Prostate gland (tissue), 2 donors: ENCODE data around the gene MAMLD1. TPM values are rescaled to one million over a fixed set of nuclear protein-coding genes. Genes with fewer than 3 reads are reported as not detected.

Source experiments
- DNase-seq: peaks from one replicate; pipeline ENCODE4 v3.0.0-alpha.2; 2019; ENCODE audit warnings: low spot score
- H3K27ac ChIP-seq, 2 donors: fragments of 200-600 bp; sonication (generic); 2 replicates each; pipeline ENCODE4 v1.5.1; 2017 to 2019
- H3K27me3 ChIP-seq: fragments of 200-600 bp; sonication (generic); replicated peaks from 2 replicates; pipeline ENCODE4 v1.5.1; 2019; ENCODE audit not compliant: insufficient read depth
- H3K36me3 ChIP-seq, 2 donors: fragments of 200-600 bp; sonication (generic); 1 replicate in 1 of 2; 2 replicates in 1 of 2; pipeline versions ENCODE4 v1.5.1 to v1.8.1; 2017 to 2019
- H3K4me1 ChIP-seq: fragments of 200-600 bp; sonication (generic); replicated peaks from 2 replicates; pipeline ENCODE4 v1.5.1; 2019
- H3K4me3 ChIP-seq, 2 donors: fragments of 200-600 bp; sonication (generic); 2 replicates each; pipeline ENCODE4 v1.5.1; 2017 to 2019
- H3K9me3 ChIP-seq: fragments of 200-600 bp; sonication (generic); 2 replicates; pipeline ENCODE4 v1.5.1; 2017
- POLR2A ChIP-seq: fragments of 450-650 bp; IDR thresholded peaks from one replicate; pipeline ENCODE4 v1.6.1; 2016; ENCODE audit warnings: antibody characterized with exemption, mild to moderate bottlenecking
- POLR2AphosphoS5 ChIP-seq: sonication (generic); formaldehyde crosslinking; IDR thresholded peaks from one replicate; pipeline ENCODE4 v1.6.1; 2017; ENCODE audit warnings: antibody characterized with exemption
- WGBS: methylation state at CpG from one replicate; pipeline ENCODE4 v1.1.5; 2018; 5-methylcytosine and 5-hydroxymethylcytosine counted together
- intact Hi-C: fragments of 100-400 bp; cut with DNase I; formaldehyde crosslinking; loops from one replicate; pipeline ENCODE4 v1.14.2; 2022
- total RNA-seq, 2 donors: library from RNA; depleted of rRNA; stranded (reverse); fragments of >200 nt; gene quantifications; one replicate each; pipeline ENCODE4 v1.1.0, GENCODE V29; 2016
- TF ChIP-seq, protein P1 (sequence below), 4 experiments: fragments of 200-600 bp in 2 of 4; fragments of 450-650 bp in 2 of 4; sonication (generic) in 2 of 4; IDR thresholded peaks; 1 replicate in 3 of 4; 2 replicates in 1 of 4; pipeline ENCODE4 v1.5.1; 2016 to 2019; ENCODE audit warnings: antibody characterized with exemption in 4 of 4, mild to moderate bottlenecking in 2 of 4, moderate library complexity in 2 of 4

MAMLD1 gene
- total RNA-seq, 2 donors from 2014 or later = 2.2 to 51.7 TPM

DNA sequence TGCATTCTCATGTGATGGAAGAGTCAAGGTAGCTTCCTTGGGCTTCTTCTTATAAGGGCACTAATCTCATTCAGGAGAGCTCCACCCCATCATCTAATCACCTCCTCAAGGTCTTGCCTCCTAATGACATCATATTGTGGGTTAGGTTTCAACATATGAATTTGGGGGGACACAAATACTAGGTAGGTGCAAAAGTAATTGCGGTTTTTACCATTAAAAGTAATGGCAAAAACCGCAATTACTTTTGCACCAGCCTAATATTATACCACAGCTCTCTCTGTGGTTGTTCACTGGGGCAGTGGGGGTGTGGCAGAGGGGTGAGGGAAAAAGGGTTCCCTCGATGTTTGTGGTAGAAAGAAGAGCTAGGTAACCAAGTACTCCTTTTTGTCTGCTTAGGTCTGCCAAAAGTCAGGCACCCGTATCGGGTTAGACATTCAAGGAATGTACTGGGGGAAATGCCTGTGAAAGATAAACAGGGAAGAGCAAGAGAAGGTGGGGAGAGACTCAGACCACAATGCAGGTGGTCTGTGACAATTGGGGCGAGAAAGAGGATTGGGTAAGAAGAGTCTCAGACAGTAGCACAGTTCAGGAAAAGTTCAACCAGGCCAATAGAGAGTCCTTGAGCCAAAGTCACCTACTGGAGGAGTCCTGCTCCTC is 126.4 kb downstream of the MAMLD1 start:
- intact Hi-C loops = no loop called here
- 72% methylated on average over 6 of the region's 6 CpGs for WGBS

DNA sequence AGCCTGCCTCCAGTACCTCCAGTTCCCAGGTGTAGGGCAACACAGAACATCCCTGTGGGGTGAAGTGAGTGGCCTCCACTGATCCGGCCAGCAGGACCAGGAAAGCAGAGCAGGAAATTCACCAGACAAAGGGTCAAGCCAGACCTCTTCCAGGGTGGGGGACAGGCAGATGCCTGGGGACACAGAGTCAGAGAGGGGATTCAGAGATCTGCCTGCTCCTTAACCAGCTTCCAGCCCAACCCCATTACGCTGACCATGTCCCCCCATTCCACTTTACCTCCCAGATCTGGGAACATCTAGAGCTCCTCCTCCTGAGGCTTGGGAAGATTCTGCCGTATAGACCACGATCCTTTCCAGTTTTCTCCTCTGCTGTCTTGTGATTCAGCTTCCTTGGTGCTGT is 132.4 kb downstream of the MAMLD1 start:
- no peaks in the 10 kb centered on the region for H3K27me3 ChIP-seq
- H3K4me1 ChIP-seq = no peaks in the 10 kb centered on the region
- H3K9me3 ChIP-seq = no peaks in the 10 kb centered on the region
- WGBS = 89% methylated on average over 4 of the region's 4 CpGs
- no peak overlapping the region for H3K4me3 ChIP-seq
- H3K36me3 ChIP-seq = no peaks in the 10 kb centered on the region
- H3K27ac ChIP-seq = no peak overlapping the region
- DNase-seq = no peak
- intact Hi-C loops = no loop called here
- TF ChIP-seq, protein P1, sequence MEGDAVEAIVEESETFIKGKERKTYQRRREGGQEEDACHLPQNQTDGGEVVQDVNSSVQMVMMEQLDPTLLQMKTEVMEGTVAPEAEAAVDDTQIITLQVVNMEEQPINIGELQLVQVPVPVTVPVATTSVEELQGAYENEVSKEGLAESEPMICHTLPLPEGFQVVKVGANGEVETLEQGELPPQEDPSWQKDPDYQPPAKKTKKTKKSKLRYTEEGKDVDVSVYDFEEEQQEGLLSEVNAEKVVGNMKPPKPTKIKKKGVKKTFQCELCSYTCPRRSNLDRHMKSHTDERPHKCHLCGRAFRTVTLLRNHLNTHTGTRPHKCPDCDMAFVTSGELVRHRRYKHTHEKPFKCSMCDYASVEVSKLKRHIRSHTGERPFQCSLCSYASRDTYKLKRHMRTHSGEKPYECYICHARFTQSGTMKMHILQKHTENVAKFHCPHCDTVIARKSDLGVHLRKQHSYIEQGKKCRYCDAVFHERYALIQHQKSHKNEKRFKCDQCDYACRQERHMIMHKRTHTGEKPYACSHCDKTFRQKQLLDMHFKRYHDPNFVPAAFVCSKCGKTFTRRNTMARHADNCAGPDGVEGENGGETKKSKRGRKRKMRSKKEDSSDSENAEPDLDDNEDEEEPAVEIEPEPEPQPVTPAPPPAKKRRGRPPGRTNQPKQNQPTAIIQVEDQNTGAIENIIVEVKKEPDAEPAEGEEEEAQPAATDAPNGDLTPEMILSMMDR (IDR thresholded peaks at IDR 0.05) = no peak
- TF ChIP-seq POLR2A (no peak), POLR2AphosphoS5 (no peak)

More for the DNA sequence above, 126.4 kb downstream of the MAMLD1 start:
- H3K4me3 ChIP-seq = no peak overlapping the region
- no peaks in the 10 kb centered on the region for H3K27me3 ChIP-seq
- H3K4me1 ChIP-seq = no peaks in the 10 kb centered on the region
- DNase-seq = no peak
- H3K9me3 ChIP-seq = no peaks in the 10 kb centered on the region
- H3K36me3 ChIP-seq = no peaks in the 10 kb centered on the region
- TF ChIP-seq, protein P1 (IDR thresholded peaks at IDR 0.05) = no peak
- TF ChIP-seq POLR2AphosphoS5 (no peak), POLR2A (no peak)
- no peak overlapping the region for H3K27ac ChIP-seq

DNA sequence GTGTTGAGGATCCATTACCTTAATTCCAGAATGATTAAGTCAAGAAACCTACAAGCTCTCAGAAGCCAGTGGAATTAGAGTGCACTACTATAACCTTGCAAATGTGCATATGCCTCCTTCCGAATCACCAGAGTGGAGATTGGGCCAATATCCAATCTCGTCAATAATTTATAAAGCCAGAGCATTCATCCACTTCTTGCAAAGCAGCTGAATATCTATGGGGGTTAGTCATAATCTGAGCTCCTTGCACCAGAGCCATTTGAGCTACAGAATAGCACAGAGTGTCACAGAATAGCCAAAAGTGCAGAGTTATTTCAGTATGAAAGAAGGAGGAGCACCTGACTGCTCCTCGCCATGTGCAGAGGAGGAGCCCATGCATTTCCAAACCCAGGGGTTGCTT is 136.1 kb downstream of the MAMLD1 start:
- TF ChIP-seq, protein P1 (IDR thresholded peaks at IDR 0.05) = no peak
- no peak for TF ChIP-seq POLR2AphosphoS5
- TF ChIP-seq POLR2A = no peak
- Histone ChIP-seq H3K27me3 (no peaks in the 10 kb centered on the region), H3K9me3 (no peaks in the 10 kb centered on the region), H3K4me1 (no peaks in the 10 kb centered on the region), H3K27ac (no peak overlapping the region), H3K4me3 (no peak overlapping the region), H3K36me3 (no peaks in the 10 kb centered on the region)
- DNase-seq = no peak
- intact Hi-C loops = no loop called here
- 82% methylated on average over 3 of the region's 3 CpGs for WGBS

DNA sequence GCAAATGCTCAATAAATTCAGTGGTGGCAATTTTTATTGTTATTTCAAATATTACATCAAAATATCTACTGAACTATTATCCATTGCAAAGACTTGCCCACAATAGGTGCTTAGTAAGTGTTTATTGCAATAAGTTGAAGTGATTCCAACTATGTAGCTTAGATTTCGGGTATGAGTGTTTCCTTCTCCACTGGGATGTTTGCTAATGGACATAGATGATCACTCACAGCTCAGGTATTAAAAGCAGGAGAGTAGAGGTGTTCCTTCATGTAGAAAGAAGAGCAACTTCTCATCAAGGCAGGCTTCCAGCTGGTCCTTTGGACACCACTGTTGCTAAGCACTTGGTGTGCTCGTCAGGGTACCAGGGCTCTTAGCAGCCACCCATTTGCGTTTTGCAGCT is 139.0 kb downstream of the MAMLD1 start:
- Histone ChIP-seq H3K4me3 (no peak overlapping the region), H3K36me3 (no peaks in the 10 kb centered on the region), H3K9me3 (no peaks in the 10 kb centered on the region), H3K27me3 (no peaks in the 10 kb centered on the region), H3K4me1 (no peaks in the 10 kb centered on the region), H3K27ac (no peak overlapping the region)
- WGBS = 73% methylated on average over 3 of the region's 3 CpGs
- intact Hi-C loops = loop anchor here (10.0 kb wide), 2 partner anchors 63 to 183 kb away; partner anchors contain the start of gene MTM1
- TF ChIP-seq, protein P1 (IDR thresholded peaks at IDR 0.05) = no peak
- TF ChIP-seq POLR2AphosphoS5 (no peak), POLR2A (no peak)
- DNase-seq = no peak
